Esophagus squamous epithelium (tissue), 5 donors: ENCODE data around the gene LRBA. TPM values are rescaled to one million over a fixed set of nuclear protein-coding genes. Genes with fewer than 3 reads are reported as not detected.

ENCODE experiments used
- DNase-seq: peaks from one replicate; lab custom pipeline; 2025; lab: John Stamatoyannopoulos, UW
- H3K27ac ChIP-seq, 4 donors: fragments of 200-600 bp; sonication (generic); one replicate each; pipeline ENCODE4 v1.5.1; 2016 to 2019; ENCODE audit warnings: mild to moderate bottlenecking in 1 of 4
- H3K27me3 ChIP-seq, 4 donors: fragments of 200-600 bp; sonication (generic); 1 replicate in 3 of 4; 2 replicates in 1 of 4; pipeline versions ENCODE4 v1.5.1 to v1.6.0; 2017 to 2021; ENCODE audit warnings: antibody characterized with exemption in 1 of 4
- H3K36me3 ChIP-seq, 3 donors: fragments of 200-600 bp; sonication (generic); one replicate each; pipeline ENCODE4 v1.5.1; 2016 to 2019
- H3K4me1 ChIP-seq, 3 donors: fragments of 200-600 bp; sonication (generic); one replicate each; pipeline ENCODE4 v1.5.1; 2017 to 2019
- H3K4me3 ChIP-seq, 4 donors: fragments of 200-600 bp; sonication (generic); 1 replicate in 3 of 4; 2 replicates in 1 of 4; pipeline ENCODE4 v1.5.1; 2016 to 2019; ENCODE audit warnings: mild to moderate bottlenecking in 2 of 4, moderate library complexity in 1 of 4
- H3K9me3 ChIP-seq, 3 donors: fragments of 200-600 bp; sonication (generic); one replicate each; pipeline ENCODE4 v1.5.1; 2016 to 2019
- POLR2A ChIP-seq, 4 donors: fragments of 450-650 bp; IDR thresholded peaks; one replicate each; pipeline ENCODE4 v1.6.1; 2017; ENCODE audit warnings: antibody characterized with exemption in 4 of 4, mild to moderate bottlenecking in 4 of 4, moderate library complexity in 3 of 4
- WGBS, 2 donors: methylation state at CpG; one replicate each; pipeline ENCODE4 v1.1.5; 2018; 5-methylcytosine and 5-hydroxymethylcytosine counted together
- intact Hi-C: fragments of 100-400 bp; cut with DNase I; formaldehyde crosslinking; loops from one replicate; pipeline ENCODE4 v1.15.0; 2022
- total RNA-seq, 4 donors: library from RNA; depleted of rRNA; stranded (reverse); fragments of >200 nt; gene quantifications; one replicate each; pipeline ENCODE4 v1.1.0, GENCODE V29; 2016
- TF ChIP-seq, protein P1 (sequence below), 6 experiments: fragments of 450-650 bp in 4 of 6; fragments of 200-600 bp in 2 of 6; sonication (generic) in 2 of 6; IDR thresholded peaks; one replicate each; pipeline ENCODE4 v1.5.1; 2016 to 2019; ENCODE audit warnings: antibody characterized with exemption in 6 of 6, mild to moderate bottlenecking in 4 of 6, moderate library complexity in 4 of 6
- donor health status: DM: yes; HTN: yes; CAD: no.

Gene LRBA
- total RNA-seq, 4 donors from 2014 or later = 54.7 to 91.8 (median 66.2) TPM

DNA sequence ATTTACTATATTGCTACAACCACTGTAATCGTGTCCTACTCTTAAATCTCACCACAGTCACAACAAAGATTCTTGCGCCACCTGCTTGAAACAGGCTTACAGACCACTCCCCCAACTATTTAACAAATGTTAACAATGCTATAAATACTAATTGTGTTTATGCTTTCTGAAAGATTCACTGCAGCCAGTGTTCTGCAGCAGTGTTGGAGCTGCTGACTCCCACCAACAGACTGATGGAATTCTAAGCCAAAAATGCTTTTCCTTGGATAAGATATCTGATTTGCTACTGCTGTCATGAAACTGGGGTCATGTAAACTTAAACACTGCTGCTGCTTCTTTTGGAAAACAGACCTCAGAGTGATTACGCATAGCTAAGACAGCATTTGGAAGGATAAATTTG lies 677.4 kb downstream of the LRBA start:
- peak overlapping the region in 1 of 4 donors; percentile 13 for H3K27ac ChIP-seq

DNA sequence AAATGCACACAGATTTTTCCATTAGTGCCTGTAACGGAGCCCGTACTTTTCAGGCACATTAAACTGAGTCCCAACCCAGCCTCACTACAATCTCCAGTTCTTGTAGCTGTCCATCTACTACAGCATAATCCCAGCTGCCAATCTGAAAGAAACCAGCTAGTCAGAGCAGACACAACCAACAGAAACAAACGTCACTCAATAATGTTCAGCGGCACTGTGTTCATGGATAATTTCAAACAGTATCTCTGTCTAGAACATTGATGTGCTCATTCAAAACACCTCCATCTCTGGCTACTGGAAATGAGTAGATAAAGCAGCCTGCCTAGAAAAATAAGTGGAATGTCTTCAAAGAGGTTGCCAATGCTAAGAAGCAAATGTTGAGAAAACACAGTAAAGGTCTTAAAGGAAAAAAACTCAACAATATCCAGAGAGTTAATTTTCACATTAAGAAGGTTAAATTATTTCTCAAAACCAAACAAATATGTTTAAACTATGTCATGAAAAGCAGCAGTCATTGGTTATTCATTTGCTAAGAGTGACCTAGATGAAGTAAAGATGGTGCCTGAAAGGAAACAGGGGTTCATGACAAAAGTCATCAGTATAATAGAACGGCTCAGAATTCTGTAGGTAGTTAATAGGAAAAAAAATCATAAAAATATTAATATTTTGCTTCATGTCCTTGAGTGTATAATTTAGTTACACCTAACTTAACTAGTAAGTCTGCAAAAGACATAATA lies 678.2 kb downstream of the LRBA start:
- TF ChIP-seq, protein P1, sequence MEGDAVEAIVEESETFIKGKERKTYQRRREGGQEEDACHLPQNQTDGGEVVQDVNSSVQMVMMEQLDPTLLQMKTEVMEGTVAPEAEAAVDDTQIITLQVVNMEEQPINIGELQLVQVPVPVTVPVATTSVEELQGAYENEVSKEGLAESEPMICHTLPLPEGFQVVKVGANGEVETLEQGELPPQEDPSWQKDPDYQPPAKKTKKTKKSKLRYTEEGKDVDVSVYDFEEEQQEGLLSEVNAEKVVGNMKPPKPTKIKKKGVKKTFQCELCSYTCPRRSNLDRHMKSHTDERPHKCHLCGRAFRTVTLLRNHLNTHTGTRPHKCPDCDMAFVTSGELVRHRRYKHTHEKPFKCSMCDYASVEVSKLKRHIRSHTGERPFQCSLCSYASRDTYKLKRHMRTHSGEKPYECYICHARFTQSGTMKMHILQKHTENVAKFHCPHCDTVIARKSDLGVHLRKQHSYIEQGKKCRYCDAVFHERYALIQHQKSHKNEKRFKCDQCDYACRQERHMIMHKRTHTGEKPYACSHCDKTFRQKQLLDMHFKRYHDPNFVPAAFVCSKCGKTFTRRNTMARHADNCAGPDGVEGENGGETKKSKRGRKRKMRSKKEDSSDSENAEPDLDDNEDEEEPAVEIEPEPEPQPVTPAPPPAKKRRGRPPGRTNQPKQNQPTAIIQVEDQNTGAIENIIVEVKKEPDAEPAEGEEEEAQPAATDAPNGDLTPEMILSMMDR (IDR thresholded peaks at IDR 0.05) = no peak
- no peak for TF ChIP-seq POLR2A (IDR thresholded peaks at IDR 0.05)
- 85 to 87% methylated on average over 5 of the region's 5 CpGs for WGBS, 2 donors
- H3K4me1 ChIP-seq = no peaks in the 10 kb centered on the region
- H3K4me3 ChIP-seq = no peak overlapping the region
- H3K36me3 ChIP-seq = no peaks in the 10 kb centered on the region
- no peak overlapping the region for H3K27ac ChIP-seq
- no peaks in the 10 kb centered on the region for H3K9me3 ChIP-seq
- DNase-seq = no peak
- H3K27me3 ChIP-seq = no peaks in the 10 kb centered on the region
- intact Hi-C loops = no loop called here

More for the DNA sequence above, 677.4 kb downstream of the LRBA start:
- no peaks in the 10 kb centered on the region for H3K36me3 ChIP-seq
- DNase-seq = no peak
- intact Hi-C loops = no loop called here
- H3K4me1 ChIP-seq = peaks cover 0 to 3% (median 0%) of the 10 kb centered on the region in 3 donors
- 60 to 62% methylated on average over 3 of the region's 3 CpGs for WGBS, 2 donors
- H3K4me3 ChIP-seq = no peak overlapping the region
- H3K9me3 ChIP-seq = no peaks in the 10 kb centered on the region
- no peaks in the 10 kb centered on the region for H3K27me3 ChIP-seq
- TF ChIP-seq, protein P1 (IDR thresholded peaks at IDR 0.05) = no peak
- TF ChIP-seq POLR2A (IDR thresholded peaks at IDR 0.05) = no peak

DNA sequence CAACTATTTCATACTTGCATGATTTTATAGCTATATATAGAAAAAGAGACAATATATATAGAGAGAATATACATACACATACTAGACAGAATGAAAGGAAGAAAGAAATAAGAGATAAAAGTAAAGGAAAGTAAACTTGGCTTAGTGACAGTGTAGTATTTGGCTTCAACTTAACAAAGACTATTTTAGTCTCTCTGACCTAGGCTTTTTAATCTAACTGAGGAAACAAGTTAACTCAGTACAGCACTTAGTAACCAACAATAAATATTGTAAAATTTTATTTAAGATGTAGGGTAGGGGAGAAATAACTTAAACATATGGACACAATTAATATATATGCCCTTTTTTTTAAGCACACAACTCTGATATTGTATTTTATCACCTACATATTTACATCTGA lies 682.1 kb downstream of the LRBA start:
- no peaks in the 10 kb centered on the region for H3K4me1 ChIP-seq
- H3K27me3 ChIP-seq = no peaks in the 10 kb centered on the region
- no peak overlapping the region for H3K4me3 ChIP-seq
- H3K36me3 ChIP-seq = no peaks in the 10 kb centered on the region
- TF ChIP-seq POLR2A (IDR thresholded peaks at IDR 0.05) = no peak
- TF ChIP-seq, protein P1 (IDR thresholded peaks at IDR 0.05) = no peak
- H3K27ac ChIP-seq = no peak overlapping the region
- intact Hi-C loops = no loop called here
- DNase-seq = no peak
- H3K9me3 ChIP-seq = no peaks in the 10 kb centered on the region

DNA sequence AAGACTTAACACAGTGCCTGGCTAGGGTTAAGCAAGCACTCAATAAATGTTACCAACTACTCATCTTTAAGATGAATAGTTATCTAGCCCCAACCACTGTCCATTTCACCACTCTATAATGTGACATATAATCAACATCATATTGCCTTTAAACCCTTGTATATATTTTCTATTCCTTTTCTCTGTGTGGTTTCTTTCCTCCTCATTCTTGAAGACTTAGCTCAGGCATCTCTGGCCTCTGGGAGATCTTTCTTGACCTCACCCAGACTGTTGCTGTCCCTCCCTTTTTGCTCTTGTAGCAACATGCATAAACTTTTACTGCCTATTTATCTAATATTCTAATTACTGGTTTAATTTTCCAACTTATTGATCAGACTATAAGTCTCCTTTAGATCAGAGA lies 683.0 kb downstream of the LRBA start:
- no peaks in the 10 kb centered on the region for H3K36me3 ChIP-seq
- no peaks in the 10 kb centered on the region for H3K27me3 ChIP-seq
- no peak overlapping the region for H3K27ac ChIP-seq
- TF ChIP-seq, protein P1 (IDR thresholded peaks at IDR 0.05) = no peak
- no peak for TF ChIP-seq POLR2A (IDR thresholded peaks at IDR 0.05)
- DNase-seq = no peak
- no peak overlapping the region for H3K4me3 ChIP-seq
- no peaks in the 10 kb centered on the region for H3K4me1 ChIP-seq
- intact Hi-C loops = no loop called here
- no peaks in the 10 kb centered on the region for H3K9me3 ChIP-seq

DNA sequence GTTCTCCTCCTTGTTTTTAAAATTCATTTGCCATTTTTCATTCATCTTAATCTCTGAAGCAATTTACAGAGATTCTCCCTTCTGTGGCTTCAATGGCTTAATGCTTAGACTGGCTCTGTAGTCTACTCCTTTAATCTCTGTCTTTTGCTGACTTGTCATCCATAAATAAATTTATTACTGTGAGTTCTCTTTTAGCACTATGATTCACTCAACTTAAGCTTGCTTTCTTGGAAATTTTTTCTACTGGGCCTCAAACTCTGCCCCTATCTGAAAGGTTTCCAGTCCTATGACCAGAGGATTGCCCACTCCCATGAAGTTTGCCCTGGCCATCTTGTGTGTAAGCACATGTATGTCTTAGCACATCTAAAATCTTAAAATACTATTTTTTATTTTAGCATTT lies 685.7 kb downstream of the LRBA start:
- peaks cover 0 to 14% (median 0%) of the 10 kb centered on the region in 3 donors for H3K36me3 ChIP-seq
- no peaks in the 10 kb centered on the region for H3K4me1 ChIP-seq
- DNase-seq = no peak
- no peak overlapping the region for H3K27ac ChIP-seq
- no peaks in the 10 kb centered on the region for H3K27me3 ChIP-seq
- intact Hi-C loops = no loop called here
- H3K4me3 ChIP-seq = no peak overlapping the region
- no peak for TF ChIP-seq POLR2A (IDR thresholded peaks at IDR 0.05)
- TF ChIP-seq, protein P1 (IDR thresholded peaks at IDR 0.05) = no peak
- no peaks in the 10 kb centered on the region for H3K9me3 ChIP-seq
